ENCODE data around the gene GSTA4. TPM values are rescaled to one million over a fixed set of nuclear protein-coding genes. Genes with fewer than 3 reads are reported as not detected.
"Not testable (repeated sequence)": the region's sequence is repeated elsewhere in the genome, so short reads cannot be mapped to it uniquely, and the experiment has no call there.

GSTA4 gene, protein sequence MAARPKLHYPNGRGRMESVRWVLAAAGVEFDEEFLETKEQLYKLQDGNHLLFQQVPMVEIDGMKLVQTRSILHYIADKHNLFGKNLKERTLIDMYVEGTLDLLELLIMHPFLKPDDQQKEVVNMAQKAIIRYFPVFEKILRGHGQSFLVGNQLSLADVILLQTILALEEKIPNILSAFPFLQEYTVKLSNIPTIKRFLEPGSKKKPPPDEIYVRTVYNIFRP
- total RNA-seq, result 10 to 100 TPM in 8 of 10 donors, 1 to 10 TPM in 2; 9.4 to 16.3 (median 12.0) TPM
- 10 to 100 TPM in 1 of 2 donors, 1 to 10 TPM in 1; 9.9 to 14.3 TPM for polyA plus RNA-seq
- long read RNA-seq, donor 1, transcript GSTA4-203 (7 exons, 1,334 nt), result major isoform, 5 of 9 reads
- long read RNA-seq, donor 1, partial matches to known transcripts, result 2 of 9 reads
- long read RNA-seq, donor 1, other reads (novel, unspliced or antisense), result 2 of 9 reads
- long read RNA-seq, donor 2, transcript GSTA4-203 (7 exons, 1,334 nt), result major isoform, 14 of 19 reads
- long read RNA-seq, donor 2, partial matches to known transcripts, result 3 of 19 reads
- long read RNA-seq, donor 2, other reads (novel, unspliced or antisense), result 1 of 19 reads
- long read RNA-seq, donor 3, transcript GSTA4-203 (7 exons, 1,334 nt), result major isoform, 23 of 27 reads
- long read RNA-seq, donor 3, partial matches to known transcripts, result 2 of 27 reads
- long read RNA-seq, donor 3, other reads (novel, unspliced or antisense), result 2 of 27 reads

GRCh38 chr6:52995089-52995912, at the start of gene GSTA4:
Gene GSTA4 (minus strand): TSS chr6:52995284. CDS start chr6:52994243, 1,041 bp downstream.
- not testable (repeated sequence) for H3K9me3 ChIP-seq, H3K36me3 ChIP-seq, H3K27me3 ChIP-seq
- H3K4me1 ChIP-seq, result peaks cover 0 to 31% (median 19%) of the 10 kb centered on the region in 9 donors
- H3K27ac ChIP-seq, result peak within 1 kb of the TSS; percentile 86 to 96 (median 91)
- TF ChIP-seq, protein P1, sequence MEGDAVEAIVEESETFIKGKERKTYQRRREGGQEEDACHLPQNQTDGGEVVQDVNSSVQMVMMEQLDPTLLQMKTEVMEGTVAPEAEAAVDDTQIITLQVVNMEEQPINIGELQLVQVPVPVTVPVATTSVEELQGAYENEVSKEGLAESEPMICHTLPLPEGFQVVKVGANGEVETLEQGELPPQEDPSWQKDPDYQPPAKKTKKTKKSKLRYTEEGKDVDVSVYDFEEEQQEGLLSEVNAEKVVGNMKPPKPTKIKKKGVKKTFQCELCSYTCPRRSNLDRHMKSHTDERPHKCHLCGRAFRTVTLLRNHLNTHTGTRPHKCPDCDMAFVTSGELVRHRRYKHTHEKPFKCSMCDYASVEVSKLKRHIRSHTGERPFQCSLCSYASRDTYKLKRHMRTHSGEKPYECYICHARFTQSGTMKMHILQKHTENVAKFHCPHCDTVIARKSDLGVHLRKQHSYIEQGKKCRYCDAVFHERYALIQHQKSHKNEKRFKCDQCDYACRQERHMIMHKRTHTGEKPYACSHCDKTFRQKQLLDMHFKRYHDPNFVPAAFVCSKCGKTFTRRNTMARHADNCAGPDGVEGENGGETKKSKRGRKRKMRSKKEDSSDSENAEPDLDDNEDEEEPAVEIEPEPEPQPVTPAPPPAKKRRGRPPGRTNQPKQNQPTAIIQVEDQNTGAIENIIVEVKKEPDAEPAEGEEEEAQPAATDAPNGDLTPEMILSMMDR (IDR thresholded peaks at IDR 0.05), result peak; percentile 48 to 95 (median 75)
- DNase-seq (peak; percentile 96 to 98), ATAC-seq (peak; percentile 99 to 100 (median 100))
- H3K4me3 ChIP-seq, result peak within 1 kb of the TSS; percentile 58 to 91 (median 73)
- 1 to 2% methylated on average over 29 to 31 of the region's 41 CpGs for WGBS, 2 donors
- intact Hi-C loops (cut with DNase I), result loop anchor here in 5 of 10 donors (1.0 to 10.0 kb wide), 9 partner anchors 47 to 580 kb away; partner anchors contain the start of genes FBXO9 (in 1 of the 5) and GCLC (in 1 of the 5)

DNA sequence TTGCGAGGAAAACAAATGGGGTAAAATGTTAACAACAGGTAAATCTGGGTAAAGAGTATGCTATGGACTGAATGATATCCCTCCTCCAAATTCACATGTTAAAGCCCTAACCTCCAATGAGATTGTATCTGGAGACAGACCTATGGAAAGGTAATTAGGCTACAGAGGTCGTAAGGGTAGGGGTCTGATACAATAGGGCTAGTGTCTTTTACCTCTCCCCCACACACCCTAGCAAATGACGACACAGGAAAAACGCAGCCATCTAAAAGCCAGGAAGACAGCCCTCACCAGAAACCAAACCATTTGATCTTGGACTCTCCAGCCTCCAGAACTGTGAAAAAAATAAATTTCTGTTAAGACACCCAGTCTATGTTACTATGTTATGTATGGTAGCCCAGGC, 49.5 kb upstream of the GSTA4 start:
- Histone ChIP-seq H3K27me3 (no peaks in the 10 kb centered on the region), H3K36me3 (peaks cover 0 to 18% (median 16%) of the 10 kb centered on the region in 9 donors), H3K27ac (peak overlapping the region in 4 of 10 donors; percentile 78 to 85 (median 81)), H3K9me3 (no peaks in the 10 kb centered on the region), H3K4me1 (peaks cover 3 to 74% (median 52%) of the 10 kb centered on the region in 9 donors), H3K4me3 (no peak overlapping the region)
- DNase-seq (no peak), ATAC-seq (no peak)
- TF ChIP-seq, protein P1 (IDR thresholded peaks at IDR 0.05), result no peak
- WGBS, 2 donors, result 55 to 56% methylated on average over 4 of the region's 4 CpGs
- intact Hi-C loops (cut with DNase I), result loop anchor here in 2 of 10 donors (5.0 kb wide), 1 partner anchor 47 kb away; the partner anchor contains the start of gene GSTA4 (in 2 of the 2)

- 39 to 52% methylated on average over 4 of the region's 4 CpGs for WGBS, 2 donors
Measured at GRCh38 chr6:53044071-53044470, 49.0 kb upstream of the GSTA4 start.

More at GRCh38 chr6:53044071-53044470, 49.0 kb upstream of the GSTA4 start:
- Histone ChIP-seq H3K4me3 (no peak overlapping the region), H3K36me3 (peaks cover 0 to 23% (median 19%) of the 10 kb centered on the region in 9 donors), H3K27me3 (no peaks in the 10 kb centered on the region), H3K4me1 (peaks cover 3 to 71% (median 52%) of the 10 kb centered on the region in 9 donors), H3K9me3 (no peaks in the 10 kb centered on the region), H3K27ac (peak overlapping the region in 6 of 10 donors; percentile 15 to 85 (median 78))
- TF ChIP-seq, protein P1 (IDR thresholded peaks at IDR 0.05), result peak in 2 of 9 donors; percentile 9 to 14
- intact Hi-C loops (cut with DNase I), result loop anchor here in 2 of 10 donors (5.0 kb wide), 1 partner anchor 47 kb away; the partner anchor contains the start of gene GSTA4 (in 2 of the 2)
- peak in 7 of 8 donors; percentile 31 to 76 (median 64) for ATAC-seq
- peak in 1 of 2 donors; percentile 39 for DNase-seq

Measured in heart right ventricle (tissue), 16 donors.